Renal cortical epithelial cell (primary cell): ENCODE data around the gene SGCD. TPM values are rescaled to one million over a fixed set of nuclear protein-coding genes. Genes with fewer than 3 reads are reported as not detected.

Experiments used
- DNase-seq: peaks from one replicate; pipeline ENCODE4 v3.0.0-alpha.2; 2011; ENCODE audit warnings: low read depth
- total RNA-seq: library from RNA; depleted of rRNA; stranded (reverse); fragments of >200 nt; gene quantifications from 2 replicates; pipeline ENCODE4 v1.2.3, GENCODE V29; 2014

Gene SGCD
- total RNA-seq, 1 donor from 2014 or later = under 0.01 TPM

GRCh38 chr5:156401804-156402203 lies 74.8 kb downstream of the SGCD start:
- DNase-seq = no peak

- DNase-seq = peak; percentile 46
These were observed 75.5 kb downstream of the SGCD start for GRCh38 chr5:156402387-156402921.

DNA sequence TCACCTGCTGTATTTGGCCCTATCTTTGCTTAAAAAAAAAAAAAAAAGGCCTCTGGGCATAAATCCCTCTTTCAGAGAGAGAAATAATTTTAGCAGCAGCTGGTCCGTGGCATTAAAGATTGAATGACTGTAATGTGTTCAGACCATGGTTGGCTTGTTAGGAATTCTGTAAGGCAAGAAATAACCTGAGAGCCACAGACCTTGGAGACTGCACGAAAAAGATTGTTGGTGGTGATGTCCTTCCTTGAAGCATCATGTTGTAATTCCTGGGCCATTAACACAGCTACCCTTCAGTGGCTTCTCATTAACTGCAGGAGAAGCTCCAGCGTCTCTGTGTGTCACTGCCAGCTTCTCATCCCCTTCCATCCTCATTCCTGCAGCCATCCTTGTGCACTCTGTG lies 79.0 kb downstream of the SGCD start:
- no peak for DNase-seq

GRCh38 chr5:156407251-156407650 lies 80.3 kb downstream of the SGCD start:
- DNase-seq = no peak

DNA sequence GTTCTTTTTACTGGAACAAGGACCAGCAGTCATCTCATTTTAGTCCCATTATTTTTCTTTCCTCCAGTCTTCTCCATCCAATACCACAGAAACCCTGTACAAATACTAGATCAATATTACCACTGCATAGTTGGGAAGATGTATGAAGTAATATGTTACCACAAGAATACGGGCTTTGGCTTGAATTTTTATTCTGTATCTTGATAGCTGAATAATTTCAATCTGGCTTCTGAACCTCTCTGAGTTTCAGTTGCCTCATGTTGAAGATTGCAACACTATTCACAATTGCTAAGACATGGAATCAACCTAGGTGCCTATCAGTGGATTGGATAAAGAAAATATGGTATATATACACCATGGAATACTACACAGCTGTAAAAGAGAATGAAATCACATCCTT lies 82.9 kb downstream of the SGCD start:
- DNase-seq = no peak

DNA sequence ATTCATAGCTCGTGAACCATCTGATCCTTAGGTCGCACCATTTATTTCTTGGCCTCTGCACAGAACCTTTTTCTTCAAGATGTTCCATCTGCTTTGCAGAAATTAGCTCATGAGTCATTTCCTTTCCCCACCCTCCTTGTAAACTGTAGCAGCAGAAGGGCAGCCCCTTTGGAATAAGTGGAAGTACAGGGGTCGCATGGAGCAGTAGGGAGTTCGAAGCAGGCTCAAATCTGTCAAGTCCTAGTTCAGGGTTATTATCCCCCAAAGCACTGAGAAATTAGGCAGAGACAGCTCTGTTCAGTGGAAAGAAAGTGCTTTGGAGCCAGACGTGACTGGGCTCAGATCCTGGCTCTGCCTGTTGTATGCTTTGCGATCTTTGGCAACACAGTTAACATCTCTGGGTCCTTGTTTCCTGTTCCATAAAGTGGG lies 84.2 kb downstream of the SGCD start:
- peak; percentile 2 for DNase-seq

GRCh38 chr5:156411957-156412356 lies 85.0 kb downstream of the SGCD start:
- no peak for DNase-seq

DNA sequence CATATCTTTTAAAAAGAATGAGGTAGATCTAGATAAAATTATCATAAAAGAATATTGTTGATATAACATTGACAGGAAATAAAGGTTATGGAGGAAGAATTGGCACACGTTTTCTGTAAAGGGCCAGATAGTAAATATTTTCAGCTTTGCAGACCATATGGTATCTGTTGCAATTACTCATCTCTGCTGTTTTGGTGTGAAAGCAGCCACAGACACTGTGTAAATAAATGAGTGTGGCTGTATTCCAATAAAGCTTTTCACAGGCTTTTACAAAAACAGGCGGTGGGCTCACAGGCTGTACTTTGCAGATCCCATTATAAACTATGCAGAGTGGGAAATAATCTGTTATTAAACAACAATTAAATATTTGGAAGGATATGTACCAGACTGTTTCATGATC lies 87.4 kb downstream of the SGCD start:
- no peak for DNase-seq

- DNase-seq = no peak
These were observed 92.7 kb downstream of the SGCD start for GRCh38 chr5:156419661-156420060.

GRCh38 chr5:156420665-156421064 lies 93.7 kb downstream of the SGCD start:
- DNase-seq = no peak

DNA sequence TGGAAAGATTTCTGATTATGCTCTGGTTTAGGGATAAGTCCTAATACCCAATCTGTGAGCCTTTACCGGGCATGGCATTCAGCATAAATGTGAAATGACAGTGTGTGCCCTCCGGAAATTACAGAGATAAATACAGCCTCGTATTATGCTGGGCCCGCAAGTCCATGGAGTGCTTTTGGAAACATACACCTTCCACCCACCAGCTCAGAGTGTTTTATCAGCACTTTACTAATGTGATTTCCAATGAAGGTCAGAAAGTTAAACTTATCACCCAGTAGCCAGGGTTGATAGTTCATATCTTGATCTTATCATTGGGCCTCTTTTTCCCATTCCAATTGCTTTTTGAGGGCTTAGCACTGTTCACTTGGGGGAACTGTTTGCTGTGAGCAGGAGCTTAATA lies 94.8 kb downstream of the SGCD start:
- DNase-seq = no peak

DNA sequence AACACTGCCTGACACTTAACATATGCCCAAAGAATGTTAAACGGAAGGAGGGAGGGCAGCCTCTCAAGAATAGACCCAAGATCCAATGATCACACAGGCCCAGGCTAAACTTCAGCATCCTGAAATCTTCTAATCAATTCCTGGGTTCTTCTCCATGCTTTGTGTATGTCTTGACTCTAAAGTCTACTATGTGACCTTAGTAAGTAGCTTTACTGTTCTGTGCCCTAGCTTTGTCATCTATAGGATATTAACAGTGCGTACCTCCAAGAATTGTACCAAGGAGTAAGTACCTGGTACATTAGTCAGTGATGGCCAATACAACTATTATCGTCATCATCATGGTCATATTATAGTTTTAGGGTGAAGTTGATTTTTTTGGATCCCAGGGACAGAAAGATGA lies 96.6 kb downstream of the SGCD start:
- no peak for DNase-seq

GRCh38 chr5:156427315-156427714 lies 100.4 kb downstream of the SGCD start:
- no peak for DNase-seq

GRCh38 chr5:156431956-156432829 lies 105.2 kb downstream of the SGCD start:
- DNase-seq = no peak

DNA sequence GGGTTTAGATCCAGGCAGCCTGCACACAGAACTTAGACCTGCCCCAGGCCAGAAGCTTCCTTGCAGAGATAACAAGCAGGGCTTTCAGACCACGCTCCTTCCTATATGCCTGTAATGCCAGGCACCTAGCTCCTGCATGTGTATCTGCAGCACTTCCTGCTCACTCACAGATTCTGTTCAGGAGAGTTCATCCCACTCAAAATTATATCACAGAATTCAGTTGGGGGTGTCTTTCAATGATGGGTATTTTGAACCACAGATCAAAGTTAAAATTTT lies 105.8 kb downstream of the SGCD start:
- DNase-seq = no peak

GRCh38 chr5:156434471-156434870 lies 107.5 kb downstream of the SGCD start:
- no peak for DNase-seq

- no peak for DNase-seq
These were observed 108.1 kb downstream of the SGCD start for GRCh38 chr5:156435101-156435500.

GRCh38 chr5:156438076-156438475 lies 111.1 kb downstream of the SGCD start:
- no peak for DNase-seq

DNA sequence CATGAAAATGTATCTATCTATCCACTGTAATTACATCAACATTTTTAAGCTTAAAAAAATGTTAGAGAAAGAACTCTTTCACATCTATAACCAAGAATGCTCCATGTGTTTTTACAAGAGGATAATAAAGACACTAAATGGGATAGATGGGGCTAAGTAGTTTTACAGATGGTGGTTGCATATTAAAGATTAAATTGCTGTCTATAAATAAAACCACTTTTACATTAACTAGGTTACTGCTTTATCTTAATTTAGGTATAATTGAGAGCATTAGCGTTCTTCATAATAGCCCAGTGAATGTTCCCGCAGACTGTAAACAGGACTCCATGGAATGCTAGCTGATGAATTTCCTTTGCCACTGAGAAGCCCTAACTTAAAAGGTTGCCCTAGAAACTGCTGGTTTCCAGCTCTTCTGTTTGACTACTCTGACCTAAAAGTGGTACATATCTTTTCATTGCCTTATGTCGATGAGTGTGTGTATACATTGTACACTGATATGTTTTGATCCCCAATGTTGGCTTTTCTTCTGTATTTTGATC lies 117.9 kb downstream of the SGCD start:
- DNase-seq = no peak

GRCh38 chr5:156446526-156446925 lies 119.6 kb downstream of the SGCD start:
- DNase-seq = no peak

GRCh38 chr5:156450778-156451177 lies 123.8 kb downstream of the SGCD start:
- DNase-seq = no peak

DNA sequence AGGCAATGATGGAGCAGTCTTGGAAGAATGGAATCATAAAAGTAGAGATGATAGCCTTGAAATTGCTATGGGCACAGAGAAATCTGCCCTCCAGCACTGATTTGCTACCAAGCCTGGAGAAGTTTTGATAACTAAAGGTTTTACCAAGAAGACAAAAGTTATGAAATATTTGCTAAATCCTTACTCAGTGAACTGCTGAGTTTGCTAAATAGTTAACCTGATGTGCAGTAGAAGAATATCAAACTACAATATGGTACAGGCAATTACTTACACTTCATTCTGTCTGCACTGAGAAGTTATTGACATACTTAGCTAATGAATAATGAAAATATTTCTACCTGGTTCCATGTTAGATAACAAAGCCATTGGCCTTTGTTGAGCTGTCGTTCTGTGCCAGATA lies 124.5 kb downstream of the SGCD start:
- DNase-seq = no peak

DNA sequence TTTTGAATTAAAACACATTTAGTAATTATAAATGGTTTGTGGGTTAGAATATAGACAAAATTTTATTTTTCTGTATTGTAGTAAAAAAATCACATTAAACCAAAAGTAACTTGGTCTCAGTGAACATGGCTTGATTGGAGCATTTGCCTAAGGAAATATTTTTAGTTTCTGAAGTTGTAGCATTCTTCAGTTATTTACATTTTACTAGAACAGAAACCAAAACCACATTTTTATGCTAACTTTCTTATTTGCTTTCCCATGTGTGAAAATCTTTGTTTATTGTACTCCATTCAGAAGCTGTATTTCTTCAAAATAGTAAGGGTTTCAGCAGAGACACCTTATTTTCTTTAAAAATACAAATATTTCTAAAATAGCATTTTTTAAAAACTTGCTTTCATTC lies 129.9 kb downstream of the SGCD start:
- no peak for DNase-seq
